HG03159 (cell line): ENCODE data around the gene SYT10.
A peak's percentile ranks its signal among the peaks of the same experiment; 100 is the strongest.
"Not testable (repeated sequence)": the region's sequence is repeated elsewhere in the genome, so short reads cannot be mapped to it uniquely, and the experiment has no call there.

Experiments
- ATAC-seq: cut with Tn5 transposase; IDR thresholded peaks from one replicate; pipeline ENCODE4 v1.9.1; 2021; ENCODE audit warnings: mild to moderate bottlenecking, moderate library complexity; ENCODE audit not compliant: unreplicated experiment

The SYT10 gene, protein sequence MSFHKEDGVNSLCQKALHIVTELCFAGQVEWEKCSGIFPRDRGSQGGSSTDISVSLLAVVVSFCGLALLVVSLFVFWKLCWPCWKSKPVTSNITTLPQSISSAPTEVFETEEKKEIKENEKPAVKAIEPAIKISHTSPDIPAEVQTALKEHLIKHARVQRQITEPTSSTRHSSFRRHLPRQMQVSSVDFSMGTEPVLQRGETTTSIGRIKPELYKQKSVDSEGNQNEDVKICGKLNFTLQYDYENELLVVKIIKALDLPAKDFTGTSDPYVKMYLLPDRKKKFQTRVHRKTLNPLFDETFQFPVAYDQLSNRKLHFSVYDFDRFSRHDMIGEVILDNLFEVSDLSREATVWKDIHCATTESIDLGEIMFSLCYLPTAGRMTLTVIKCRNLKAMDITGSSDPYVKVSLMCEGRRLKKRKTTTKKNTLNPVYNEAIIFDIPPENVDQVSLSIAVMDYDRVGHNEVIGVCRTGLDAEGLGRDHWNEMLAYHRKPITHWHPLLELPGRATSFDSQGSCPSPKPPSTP

DNA sequence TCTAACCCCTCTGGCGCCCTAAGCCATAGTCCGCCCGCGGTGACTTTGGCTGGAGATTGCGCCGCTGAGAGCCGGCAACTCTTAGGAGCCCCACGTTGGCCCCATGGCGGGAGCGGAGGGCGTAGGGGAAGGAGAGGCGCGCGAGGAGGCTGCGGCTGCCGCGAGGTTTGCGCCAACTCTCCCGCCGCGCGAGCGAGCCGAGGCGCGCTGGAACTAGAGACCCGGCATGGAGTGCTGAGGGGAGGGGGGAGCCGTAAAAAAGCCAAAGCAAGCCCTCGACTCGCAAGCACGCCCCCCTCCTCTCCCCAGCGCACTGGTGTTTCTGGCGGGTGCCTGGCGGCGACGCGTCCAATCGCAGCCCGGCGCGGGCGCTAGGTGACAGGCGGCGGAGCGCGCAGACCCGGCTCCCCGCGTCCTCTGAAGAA is at the start of gene SYT10:
TSS of gene SYT10 (minus strand) at position 233 of the 425 bp plus-strand sequence. CDS start 297 bp downstream, outside the sequence.
- ATAC-seq, result no peak

DNA sequence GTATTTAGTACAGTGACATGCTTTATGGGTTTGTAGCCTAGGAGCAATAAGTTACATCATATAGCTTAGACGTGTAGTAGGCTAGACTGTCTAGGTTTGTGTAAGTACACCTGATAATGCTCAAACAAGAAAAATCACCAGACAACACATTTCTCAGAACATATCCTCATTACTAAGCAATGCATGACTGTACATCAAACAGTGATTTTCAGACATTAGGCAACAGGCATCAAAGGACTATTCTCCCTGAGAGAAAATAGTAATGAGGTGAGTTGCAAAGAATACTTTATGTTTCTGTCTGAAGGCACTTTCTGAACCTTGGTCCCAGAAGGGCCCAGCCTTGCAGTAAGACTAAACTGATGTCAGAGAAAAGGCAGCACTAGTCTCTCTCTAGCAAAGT is 48.4 kb upstream of the SYT10 start:
- ATAC-seq, result no peak

DNA sequence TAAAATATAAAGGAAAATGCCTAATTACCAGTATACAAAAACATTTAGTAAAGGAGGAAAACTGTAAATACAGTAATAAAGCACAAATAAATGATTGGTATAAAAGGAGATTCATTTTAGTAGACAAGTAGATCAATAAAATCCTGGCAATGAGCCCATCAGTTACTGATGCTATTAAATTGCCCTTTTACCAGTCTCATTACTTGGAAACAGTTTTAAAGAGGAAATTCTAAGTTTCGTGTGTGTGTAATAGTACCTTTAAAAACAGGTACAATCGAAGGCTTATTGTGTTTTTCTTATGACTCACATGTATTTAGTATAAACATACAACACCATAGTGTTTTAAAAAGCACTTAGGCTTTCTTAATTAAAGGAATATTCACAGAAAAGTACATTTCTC is 46.4 kb upstream of the SYT10 start:
- ATAC-seq, result no peak

DNA sequence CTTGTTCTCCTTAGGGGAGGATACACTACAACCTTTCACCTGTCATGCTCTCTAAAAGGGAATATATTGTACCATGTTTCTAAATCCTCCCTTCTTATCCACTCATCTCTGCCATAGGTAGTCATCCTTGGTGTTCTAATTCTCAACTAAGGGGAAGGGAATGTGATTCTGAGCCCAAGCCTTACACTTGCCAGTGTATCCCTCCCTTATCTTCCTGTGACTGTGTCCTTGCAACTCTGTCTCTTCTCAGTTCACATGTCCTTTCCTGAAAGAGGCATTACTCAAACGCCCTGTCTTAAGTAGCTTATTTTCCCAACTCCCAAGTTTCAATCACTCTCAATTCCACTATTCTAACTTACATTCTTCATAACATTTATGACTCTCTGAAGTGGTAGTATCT is 44.5 kb upstream of the SYT10 start:
- no peak for ATAC-seq

DNA sequence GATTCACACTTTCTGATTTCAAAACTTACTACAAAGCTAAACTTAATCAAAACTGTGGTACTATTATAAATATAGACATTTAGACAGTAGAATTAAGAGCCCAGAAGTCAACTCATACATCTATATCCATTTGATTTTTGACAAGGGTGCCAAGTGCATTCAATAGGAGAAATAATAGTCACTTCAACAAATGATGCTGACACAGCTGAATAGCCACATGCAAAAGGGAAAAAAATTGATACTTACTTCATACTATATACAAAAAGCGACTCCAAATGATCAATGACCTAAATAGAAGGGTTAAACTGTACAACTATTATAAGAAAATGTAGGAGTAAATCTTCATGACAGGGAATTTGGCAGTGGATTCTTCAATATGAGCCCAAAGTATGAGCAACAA is 40.7 kb upstream of the SYT10 start:
- ATAC-seq, result no peak

DNA sequence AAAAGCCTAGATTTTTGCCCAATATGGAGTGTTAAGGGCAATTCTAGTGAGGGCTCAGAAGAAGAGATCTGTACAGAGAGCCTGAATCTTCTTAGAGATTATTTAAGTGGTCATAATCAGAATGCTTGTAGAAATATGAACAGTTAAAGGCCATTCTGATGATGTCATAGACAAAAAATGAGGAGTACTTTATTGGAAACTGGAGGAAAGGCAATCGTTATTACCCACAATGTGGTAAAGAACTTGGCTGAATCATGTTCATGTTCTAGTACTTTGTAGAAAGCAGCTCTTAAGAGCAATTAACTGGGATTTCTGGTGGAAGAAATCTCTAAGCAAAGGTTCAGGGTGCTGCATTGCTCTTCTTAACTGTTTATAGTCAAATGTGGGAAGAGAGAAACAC is 36.4 kb upstream of the SYT10 start:
- ATAC-seq, result no peak

DNA sequence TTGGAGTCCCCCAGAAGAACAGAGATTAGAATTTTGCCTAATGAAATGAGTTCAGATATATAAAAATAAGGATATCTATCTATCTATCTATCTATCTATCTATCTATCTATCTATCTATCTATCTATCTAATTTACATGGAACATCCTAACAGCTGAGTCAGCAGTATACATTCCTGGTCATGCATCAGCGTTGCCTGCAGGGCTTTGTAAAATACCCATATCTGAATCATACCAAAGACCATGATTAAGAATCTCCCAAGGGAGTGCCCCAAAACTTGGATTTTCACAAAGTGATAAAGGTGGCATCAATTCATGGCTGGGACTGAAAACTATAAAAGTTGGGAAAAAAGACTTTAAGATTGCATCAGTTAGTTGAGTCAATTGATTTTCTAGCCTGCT is 32.7 kb upstream of the SYT10 start:
- no peak for ATAC-seq

DNA sequence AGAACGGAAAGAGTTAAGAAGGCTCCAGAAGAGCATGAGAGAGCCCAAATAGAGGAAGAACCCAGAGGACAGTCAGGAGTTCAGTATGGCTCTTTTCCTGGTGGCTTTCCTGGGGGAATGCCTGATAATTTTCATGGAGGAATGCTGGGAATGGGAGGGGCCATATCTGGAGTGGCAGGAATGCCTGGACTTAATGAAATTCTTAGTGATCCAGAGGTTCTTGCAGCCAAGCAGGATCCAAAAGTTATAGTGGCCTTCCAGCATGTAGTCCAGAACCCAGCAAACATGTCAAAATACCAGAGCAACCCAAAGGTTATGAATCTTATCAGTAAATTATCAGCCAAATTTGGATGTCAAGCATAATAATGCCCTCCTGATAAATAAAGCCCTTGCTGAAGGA is 15.5 kb upstream of the SYT10 start:
- ATAC-seq, result no peak

DNA sequence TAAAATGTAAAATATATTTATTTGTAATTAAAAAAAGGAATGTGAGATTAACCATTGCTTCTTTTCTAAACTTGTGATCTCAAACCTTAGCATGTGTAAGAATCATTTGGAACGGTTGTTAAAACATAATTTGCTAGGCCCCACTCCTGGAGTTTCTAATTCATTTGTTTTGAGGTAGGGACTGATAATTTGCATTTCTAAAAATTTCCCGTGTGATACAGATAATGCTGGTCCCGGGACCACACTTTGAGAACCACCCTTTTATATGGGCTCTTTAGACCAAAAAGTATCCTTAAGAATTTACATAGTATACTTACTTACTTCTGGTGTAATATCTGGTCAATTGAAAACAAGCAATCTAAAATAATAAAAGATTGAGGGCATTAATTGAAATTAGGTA is 10.9 kb upstream of the SYT10 start:
- ATAC-seq, result no peak

DNA sequence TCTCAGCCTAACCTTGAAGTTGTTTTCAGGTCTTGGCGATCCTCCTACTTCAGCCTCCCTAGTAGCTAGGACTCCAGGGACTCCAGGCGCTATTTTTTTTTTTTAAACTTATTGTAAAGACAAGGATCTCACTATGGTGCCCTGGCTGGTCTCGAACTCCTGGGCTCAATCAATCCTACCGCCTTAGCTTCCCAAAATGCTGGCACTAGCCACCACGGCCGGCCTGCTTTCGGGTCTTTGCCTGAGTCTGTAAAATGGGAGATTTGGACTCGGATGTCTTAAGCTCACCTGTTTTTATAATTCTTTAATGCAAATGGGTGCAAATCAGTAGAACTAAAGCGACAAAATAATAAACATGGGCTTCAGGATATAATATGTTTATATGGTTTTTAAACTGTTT is 858 bp upstream of the SYT10 start:
- no peak for ATAC-seq

DNA sequence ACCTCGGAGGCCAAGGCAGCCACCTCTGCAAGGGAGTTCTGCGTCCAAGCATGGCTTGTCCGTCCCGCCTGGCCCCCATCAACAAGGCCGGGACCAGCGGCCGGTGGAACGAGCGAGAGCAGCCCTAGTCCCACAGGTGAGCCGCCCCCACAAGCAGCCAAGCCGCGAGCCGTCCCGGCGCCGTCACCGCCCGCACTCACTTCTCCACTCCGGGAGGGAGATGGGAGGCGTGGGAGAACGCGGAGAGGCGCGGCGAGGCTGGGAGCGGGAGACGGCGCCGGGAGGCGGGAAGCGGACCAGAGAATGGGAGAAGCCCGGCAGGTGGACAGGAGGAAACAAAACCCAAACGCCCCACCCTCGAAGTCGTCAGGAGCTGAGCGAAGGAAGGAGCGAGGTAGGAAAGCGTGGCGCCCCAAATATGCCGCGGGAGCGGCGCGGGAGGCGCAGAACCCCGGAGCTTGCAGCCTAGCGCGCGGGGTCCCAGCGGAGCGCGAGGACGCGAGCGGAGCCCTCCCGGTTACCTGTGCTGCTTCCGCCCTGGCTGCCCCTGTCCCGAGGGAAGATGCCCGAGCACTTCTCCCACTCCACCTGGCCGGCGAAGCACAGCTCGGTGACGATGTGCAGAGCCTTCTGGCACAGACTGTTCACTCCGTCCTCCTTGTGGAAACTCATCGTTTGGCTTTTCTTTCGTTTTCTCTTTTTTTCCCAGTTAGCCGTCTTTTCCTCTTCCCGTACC is 600 bp downstream of the SYT10 start:
- no peak for ATAC-seq

DNA sequence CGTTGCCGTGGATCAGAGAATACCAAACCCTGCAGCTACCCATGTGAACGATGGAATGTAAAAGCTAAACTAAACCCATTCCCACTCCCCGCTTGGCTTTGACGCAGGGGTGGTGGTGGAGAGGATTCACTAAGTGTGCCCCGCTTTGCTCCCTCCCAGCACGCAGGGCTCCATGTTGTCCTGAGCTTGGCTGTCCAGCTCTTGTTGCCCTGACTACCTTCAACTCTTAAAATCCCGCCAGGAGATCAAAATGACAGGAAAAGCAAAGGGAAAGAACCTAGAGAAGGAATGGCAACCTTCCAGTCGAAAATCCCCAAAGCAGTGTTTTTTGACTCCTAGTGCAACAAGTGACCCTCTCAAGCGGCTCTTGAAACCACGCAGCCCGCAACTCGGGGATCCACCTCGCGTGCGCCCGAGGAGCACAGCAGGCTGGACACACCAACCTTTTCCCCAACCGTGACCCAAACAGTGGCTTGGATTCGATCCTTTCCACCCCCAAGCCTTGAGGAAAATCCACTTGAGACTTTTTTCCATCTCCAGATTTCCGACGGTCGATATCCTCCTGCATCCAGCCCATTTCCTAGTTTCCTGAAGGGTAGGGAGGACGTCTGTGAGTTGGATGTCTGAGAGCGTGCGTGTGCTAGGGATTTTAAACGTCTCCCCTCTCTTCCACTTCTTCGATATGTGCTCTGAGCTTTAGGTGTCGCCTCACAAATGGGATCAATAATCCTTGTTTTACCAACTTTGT is 1.4 kb downstream of the SYT10 start:
- no peak for ATAC-seq

DNA sequence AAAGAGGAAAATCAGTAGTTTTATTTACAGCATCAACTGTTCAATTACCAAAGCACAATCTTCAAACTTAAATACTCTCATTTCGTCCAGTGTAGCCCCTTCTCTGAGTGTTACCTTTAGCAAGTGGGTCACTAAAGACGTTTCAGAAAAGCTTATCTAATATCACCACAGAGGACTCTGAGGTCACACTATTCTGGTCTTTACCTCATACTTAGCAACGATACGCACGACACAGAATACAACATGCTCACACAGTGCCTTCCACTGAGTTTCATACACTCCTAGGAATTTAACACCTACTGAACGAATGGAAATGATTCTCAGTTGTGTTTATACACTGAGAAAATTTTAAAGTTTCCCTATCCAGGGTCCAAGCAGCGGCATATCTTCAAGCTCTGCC is 2.0 kb downstream of the SYT10 start:
- no peak for ATAC-seq

DNA sequence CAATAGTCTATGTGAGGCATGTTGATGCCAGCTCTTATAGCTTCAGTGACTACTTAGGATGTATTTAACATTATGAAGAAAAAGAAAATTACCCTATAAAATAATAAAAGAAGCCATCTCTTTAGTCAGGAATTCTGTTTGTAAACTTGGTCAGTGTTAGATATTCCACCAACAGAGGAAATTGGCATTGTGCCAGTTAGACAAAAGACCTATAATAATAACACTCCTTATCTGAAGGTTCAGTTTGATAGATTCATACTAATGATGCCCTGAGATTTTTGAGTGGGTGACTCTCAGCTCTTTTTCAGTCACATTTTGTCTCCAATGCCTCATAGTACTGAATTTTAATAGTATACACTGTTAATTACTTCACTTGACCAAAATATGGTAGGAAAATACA is 6.6 kb downstream of the SYT10 start:
- no peak for ATAC-seq

DNA sequence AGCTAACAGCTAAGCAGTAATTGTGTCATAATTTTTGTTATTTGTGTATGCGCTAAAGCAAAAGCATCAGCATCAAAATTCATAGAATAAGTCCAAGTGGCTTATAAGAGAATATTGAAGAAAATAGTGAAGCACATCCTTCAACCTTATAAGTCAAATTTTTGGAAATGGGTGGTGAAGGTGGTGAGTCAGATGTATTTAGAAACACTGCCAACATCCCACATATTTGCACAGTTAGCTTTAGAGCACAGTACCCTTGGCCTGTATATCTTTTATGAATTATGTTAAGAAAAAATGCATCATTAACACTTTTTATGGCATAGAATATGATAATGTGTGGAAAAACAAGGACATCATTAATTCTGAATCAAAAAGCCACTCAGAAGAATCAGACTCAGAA is 8.0 kb downstream of the SYT10 start:
- no peak for ATAC-seq

DNA sequence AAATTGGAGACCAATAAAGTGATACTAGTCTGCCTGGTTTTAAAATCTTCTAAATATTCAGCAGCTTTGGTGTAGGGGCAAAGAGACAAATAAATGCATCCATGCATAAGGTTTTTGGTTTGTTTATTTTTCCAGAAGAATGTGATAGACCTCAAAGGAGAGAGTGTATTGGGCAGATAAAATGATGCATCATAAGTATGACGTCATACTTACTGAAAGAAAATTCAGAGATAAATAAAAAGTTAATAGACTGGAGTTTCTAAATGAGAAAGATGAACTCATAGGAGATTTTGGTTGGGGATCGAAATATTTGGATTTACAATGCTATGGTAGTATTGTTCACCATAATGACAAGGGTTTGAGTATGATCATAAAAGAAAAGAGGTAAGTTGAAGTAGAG is 10.2 kb downstream of the SYT10 start:
- ATAC-seq, result no peak

DNA sequence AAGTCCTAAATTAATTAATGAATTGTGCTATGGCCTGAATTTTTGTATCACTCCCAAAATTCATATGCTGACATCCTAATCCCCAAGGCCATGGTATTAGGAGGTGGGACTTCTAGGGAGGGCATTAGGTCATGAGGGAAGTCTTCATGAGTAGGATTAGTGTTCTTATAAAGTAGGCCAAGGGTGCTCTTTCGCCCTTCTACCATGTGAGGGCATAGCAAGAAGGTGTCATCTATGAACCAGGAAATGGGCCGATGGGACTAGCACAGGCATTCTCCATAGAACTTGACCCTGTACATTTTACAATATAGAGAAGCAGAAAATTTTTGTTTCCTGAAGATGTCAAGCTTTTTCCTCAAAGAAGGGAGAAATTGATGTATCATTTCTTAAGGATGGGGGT is 12.5 kb downstream of the SYT10 start:
- peak; percentile 87 for ATAC-seq

DNA sequence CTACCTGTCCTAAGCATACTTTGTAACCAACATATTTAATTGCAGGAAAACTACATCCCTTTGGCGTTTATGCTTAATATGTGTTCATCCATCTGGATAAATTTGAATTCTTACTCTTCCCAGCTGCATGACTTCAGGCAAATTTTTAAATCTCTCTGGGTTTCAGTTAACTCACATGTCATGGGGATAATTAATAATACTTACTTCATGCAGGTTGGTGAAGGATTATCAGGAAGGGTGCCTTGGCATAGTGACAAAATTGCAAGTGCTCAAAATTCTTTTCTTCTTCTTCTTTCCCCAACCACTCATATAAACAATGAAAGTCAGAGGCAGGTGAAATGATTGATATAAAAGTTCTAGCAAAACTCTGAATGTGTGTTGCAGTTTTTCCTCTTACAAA is 15.9 kb downstream of the SYT10 start:
- ATAC-seq, result no peak

DNA sequence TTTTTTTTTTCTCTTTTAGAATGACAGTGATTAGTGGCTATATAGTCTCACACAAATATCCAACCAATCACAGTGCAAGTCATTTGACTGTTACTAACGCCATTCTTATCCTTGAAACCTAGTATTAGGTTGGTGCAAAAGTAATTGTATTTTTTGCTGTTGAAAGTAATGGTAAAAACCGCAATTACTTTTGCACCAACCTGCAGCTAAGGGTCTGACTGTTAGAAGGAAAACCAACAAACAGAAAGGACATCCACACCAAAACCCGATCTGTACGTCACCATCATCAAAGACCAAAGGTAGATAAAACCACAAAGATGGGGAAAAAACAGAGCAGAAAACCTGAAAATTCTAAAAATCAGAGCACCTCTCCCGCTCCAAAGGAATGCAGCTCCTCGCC is 27.2 kb downstream of the SYT10 start:
- ATAC-seq, result not testable (repeated sequence)

DNA sequence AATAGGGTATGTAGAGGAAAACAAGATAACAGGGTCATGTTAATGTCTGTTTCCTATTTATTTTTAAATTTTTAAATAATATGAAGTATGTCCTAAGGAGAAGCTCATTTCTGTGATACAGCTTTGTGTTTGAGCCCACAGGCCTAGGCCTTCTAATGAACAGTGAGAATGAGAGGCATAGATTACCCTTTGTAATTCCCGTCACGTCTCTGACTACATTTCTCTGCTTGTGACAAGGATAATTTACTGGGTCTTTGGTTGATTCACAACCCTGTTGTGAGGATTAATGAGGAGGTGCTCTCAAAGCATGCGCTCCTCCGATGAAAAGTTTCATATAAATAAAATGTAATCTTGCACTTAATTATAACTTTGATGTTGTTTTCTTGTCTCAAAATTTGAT is 56.1 kb downstream of the SYT10 start:
- ATAC-seq, result no peak

DNA sequence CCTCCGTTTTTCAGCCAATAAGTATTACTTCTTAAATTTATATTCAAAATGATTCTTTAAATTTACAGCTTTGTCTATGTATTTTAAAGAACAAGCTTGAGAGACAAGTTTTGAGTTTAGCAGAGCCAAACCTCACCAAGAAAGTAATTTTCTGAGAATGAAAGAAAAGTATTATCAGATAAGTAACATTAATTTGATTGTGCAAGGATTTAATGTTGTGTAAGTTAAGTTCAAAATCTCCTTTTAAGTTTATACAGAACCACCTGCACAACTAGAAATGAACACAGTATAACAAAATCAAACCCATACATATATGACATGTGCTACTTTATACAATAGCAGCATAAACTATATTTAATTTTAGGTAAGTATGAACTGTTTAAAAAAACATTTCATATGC is 63.5 kb downstream of the SYT10 start:
- ATAC-seq, result no peak
